Gastrocnemius medialis (tissue), 4 donors: Measurements from ENCODE around the gene KIAA1586.
"Not testable (repeated sequence)": the region's sequence is repeated elsewhere in the genome, so short reads cannot be mapped to it uniquely, and the experiment has no call there.

Experiments
- POLR2A ChIP-seq, 2 donors: fragments of 450-650 bp; IDR thresholded peaks; one replicate each; pipeline ENCODE4 v1.6.1; 2017; ENCODE audit warnings: antibody characterized with exemption in 2 of 2, mild to moderate bottlenecking in 2 of 2, moderate library complexity in 2 of 2
- TF ChIP-seq, protein P1 (sequence below), 5 experiments: fragments of 450-650 bp in 3 of 5; fragments of 200-600 bp in 2 of 5; sonication (generic) in 2 of 5; IDR thresholded peaks in 4 of 5; conservative IDR thresholded peaks in 1 of 5; 1 replicate in 4 of 5; 2 replicates in 1 of 5; pipeline ENCODE4 v1.5.1; 2016 to 2019; ENCODE audit warnings: antibody characterized with exemption in 5 of 5, mild to moderate bottlenecking in 3 of 5, moderate library complexity in 3 of 5

DNA sequence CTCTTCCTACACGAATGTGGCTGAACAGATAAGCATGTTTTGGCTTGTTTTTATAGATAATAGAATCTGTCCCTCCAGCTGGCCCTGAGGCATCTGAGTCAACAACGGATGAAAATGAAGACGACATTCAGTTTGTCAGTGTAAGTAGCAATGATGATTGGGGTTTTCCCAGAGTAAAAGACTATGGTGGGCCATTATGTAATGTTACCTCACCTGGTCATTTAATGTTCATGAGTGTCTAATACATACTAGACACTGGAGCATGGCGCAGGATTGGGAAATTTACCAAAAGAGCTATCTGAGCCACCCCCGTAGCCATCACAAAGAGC is 728 bp downstream of the KIAA1586 start:
- TF ChIP-seq POLR2A (IDR thresholded peaks at IDR 0.05): not testable (repeated sequence)
- TF ChIP-seq, protein P1, sequence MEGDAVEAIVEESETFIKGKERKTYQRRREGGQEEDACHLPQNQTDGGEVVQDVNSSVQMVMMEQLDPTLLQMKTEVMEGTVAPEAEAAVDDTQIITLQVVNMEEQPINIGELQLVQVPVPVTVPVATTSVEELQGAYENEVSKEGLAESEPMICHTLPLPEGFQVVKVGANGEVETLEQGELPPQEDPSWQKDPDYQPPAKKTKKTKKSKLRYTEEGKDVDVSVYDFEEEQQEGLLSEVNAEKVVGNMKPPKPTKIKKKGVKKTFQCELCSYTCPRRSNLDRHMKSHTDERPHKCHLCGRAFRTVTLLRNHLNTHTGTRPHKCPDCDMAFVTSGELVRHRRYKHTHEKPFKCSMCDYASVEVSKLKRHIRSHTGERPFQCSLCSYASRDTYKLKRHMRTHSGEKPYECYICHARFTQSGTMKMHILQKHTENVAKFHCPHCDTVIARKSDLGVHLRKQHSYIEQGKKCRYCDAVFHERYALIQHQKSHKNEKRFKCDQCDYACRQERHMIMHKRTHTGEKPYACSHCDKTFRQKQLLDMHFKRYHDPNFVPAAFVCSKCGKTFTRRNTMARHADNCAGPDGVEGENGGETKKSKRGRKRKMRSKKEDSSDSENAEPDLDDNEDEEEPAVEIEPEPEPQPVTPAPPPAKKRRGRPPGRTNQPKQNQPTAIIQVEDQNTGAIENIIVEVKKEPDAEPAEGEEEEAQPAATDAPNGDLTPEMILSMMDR (IDR thresholded peaks at IDR 0.05 in 4 of 5, conservative IDR thresholded peaks at IDR 0.05 in 1 of 5): not testable (repeated sequence)
